ENCODE data around the gene SPART.

Gene SPART

DNA sequence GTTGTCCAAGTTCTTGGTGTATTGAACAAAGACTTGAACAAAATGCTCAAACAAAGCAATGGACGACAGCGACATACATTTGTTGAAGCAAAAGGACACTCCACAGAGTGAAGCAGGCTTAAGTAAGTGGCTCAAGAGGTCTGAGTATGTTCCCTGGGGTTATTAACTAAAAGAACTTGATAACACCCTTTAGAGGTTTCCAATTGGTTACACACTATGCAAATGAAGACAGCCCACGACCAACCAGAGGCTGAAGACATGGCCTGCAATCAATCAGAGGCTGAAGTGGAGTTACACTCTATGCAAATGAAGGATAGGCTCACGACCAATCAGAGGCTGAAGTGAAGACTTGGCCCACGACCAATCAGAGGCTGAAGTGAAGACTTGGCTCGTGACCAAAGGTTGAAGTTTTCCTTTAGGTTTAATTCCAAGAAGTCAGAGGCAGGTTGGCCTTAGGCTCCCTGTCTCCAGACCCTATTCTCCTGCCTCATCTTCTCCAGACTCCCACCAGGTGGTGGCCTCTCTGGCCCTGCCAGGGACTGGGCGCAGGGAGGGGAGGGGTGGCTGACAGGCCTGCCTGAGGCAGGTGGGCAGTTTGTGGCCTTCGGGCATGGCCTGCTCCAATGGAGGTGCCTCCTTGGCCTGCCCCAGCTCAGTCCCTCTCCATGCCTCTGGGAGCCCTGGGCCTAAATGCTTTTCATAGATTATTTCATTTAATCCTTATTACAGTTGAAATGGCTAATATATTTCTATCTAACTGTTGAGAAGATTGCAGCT, 86.6 kb downstream of the SPART start:
- TF ChIP-seq, protein P1, sequence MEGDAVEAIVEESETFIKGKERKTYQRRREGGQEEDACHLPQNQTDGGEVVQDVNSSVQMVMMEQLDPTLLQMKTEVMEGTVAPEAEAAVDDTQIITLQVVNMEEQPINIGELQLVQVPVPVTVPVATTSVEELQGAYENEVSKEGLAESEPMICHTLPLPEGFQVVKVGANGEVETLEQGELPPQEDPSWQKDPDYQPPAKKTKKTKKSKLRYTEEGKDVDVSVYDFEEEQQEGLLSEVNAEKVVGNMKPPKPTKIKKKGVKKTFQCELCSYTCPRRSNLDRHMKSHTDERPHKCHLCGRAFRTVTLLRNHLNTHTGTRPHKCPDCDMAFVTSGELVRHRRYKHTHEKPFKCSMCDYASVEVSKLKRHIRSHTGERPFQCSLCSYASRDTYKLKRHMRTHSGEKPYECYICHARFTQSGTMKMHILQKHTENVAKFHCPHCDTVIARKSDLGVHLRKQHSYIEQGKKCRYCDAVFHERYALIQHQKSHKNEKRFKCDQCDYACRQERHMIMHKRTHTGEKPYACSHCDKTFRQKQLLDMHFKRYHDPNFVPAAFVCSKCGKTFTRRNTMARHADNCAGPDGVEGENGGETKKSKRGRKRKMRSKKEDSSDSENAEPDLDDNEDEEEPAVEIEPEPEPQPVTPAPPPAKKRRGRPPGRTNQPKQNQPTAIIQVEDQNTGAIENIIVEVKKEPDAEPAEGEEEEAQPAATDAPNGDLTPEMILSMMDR (IDR thresholded peaks at IDR 0.05; ENCODE audit: poor library complexity, severe bottlenecking) = no peak
- Histone ChIP-seq H3K9me3 (ENCODE audit: severe bottlenecking) (no peaks in the 10 kb centered on the region), H3K4me3 (ENCODE audit: severe bottlenecking) (no peak overlapping the region), H3K4me1 (ENCODE audit: insufficient read depth, poor library complexity, severe bottlenecking) (no peaks in the 10 kb centered on the region), H3K27ac (ENCODE audit: poor library complexity, severe bottlenecking) (no peak overlapping the region), H3K27me3 (ENCODE audit: insufficient read depth, poor library complexity, severe bottlenecking) (no peaks in the 10 kb centered on the region), H3K36me3 (ENCODE audit: low read depth) (no peaks in the 10 kb centered on the region)
- ATAC-seq (ENCODE audit: low read depth) = no peak
- DNase-seq (ENCODE audit: low spot score) = no peak

GRCh38 chr13:36258831-36259230, 87.4 kb downstream of the SPART start:
- DNase-seq (ENCODE audit: low spot score) (no peak), ATAC-seq (ENCODE audit: low read depth) (no peak)
- H3K4me3 ChIP-seq (ENCODE audit: severe bottlenecking) = no peak overlapping the region
- no peak overlapping the region for H3K27ac ChIP-seq (ENCODE audit: poor library complexity, severe bottlenecking)
- TF ChIP-seq, protein P1 (IDR thresholded peaks at IDR 0.05; ENCODE audit: poor library complexity, severe bottlenecking) = no peak
- no peaks in the 10 kb centered on the region for H3K4me1 ChIP-seq (ENCODE audit: insufficient read depth, poor library complexity, severe bottlenecking)
- H3K27me3 ChIP-seq (ENCODE audit: insufficient read depth, poor library complexity, severe bottlenecking) = no peaks in the 10 kb centered on the region
- H3K36me3 ChIP-seq (ENCODE audit: low read depth) = no peaks in the 10 kb centered on the region
- H3K9me3 ChIP-seq (ENCODE audit: severe bottlenecking) = no peaks in the 10 kb centered on the region
